ENCODE measurements around the gene DGKI.

Gene DGKI

GRCh38 chr7:137342828-137343261 is 503.9 kb downstream of the DGKI start:
- DNase-seq (ENCODE audit: low spot score) = no peak

GRCh38 chr7:137342265-137342664 is 504.5 kb downstream of the DGKI start:
- no peak for DNase-seq (ENCODE audit: low spot score)

DNA sequence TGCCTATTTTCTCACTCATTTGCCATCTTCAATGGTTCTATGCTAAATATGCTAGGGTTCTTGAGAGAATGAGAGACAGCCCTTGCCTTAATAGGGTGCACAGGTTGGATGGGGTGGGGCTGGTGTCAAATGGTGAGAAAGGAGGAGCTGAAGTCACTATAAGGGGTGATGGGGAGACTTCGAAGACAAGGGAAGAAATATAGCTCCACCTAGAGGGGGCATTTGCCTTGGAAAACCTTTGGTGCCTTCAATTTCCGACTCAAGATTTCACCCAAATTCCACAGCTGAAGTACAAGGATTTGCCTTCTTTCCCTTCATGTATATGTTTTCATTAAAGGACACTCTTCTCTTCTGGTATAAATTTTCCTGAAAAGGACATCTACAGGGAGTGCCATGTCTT is 508.9 kb downstream of the DGKI start:
- DNase-seq (ENCODE audit: low spot score) = no peak

- no peak for DNase-seq (ENCODE audit: low spot score)
Observed at GRCh38 chr7:137335814-137336213, 511.0 kb downstream of the DGKI start.

DNA sequence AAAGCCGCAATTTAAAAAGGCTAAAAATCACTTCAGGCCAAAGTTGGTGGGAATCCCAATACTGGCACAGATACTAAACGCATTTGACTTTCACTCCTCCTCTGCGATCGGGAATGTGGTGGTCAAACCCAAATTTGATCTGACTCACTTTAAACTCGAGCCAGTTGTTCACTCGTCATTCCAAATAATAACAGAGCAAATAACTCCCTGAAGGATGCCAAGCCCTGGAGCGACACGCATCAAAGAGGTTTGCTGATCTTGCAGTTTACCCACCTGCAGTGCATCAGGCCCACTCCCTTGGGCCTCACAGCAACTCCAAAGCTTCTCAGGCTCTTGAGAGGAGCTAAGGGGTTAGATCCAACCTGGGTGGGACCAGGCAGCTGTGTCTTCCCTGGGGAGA is 515.4 kb downstream of the DGKI start:
- no peak for DNase-seq (ENCODE audit: low spot score)
